Measurements from ENCODE around the gene LRRC75B.
"Not testable (repeated sequence)": the region's sequence is repeated elsewhere in the genome, so short reads cannot be mapped to it uniquely, and the experiment has no call there.

The LRRC75B gene

GRCh38 chr22:24602105-24602749 is 9.4 kb upstream of the LRRC75B start:
- DNase-seq (ENCODE audit: low read depth, low spot score) = not testable (repeated sequence)

DNA sequence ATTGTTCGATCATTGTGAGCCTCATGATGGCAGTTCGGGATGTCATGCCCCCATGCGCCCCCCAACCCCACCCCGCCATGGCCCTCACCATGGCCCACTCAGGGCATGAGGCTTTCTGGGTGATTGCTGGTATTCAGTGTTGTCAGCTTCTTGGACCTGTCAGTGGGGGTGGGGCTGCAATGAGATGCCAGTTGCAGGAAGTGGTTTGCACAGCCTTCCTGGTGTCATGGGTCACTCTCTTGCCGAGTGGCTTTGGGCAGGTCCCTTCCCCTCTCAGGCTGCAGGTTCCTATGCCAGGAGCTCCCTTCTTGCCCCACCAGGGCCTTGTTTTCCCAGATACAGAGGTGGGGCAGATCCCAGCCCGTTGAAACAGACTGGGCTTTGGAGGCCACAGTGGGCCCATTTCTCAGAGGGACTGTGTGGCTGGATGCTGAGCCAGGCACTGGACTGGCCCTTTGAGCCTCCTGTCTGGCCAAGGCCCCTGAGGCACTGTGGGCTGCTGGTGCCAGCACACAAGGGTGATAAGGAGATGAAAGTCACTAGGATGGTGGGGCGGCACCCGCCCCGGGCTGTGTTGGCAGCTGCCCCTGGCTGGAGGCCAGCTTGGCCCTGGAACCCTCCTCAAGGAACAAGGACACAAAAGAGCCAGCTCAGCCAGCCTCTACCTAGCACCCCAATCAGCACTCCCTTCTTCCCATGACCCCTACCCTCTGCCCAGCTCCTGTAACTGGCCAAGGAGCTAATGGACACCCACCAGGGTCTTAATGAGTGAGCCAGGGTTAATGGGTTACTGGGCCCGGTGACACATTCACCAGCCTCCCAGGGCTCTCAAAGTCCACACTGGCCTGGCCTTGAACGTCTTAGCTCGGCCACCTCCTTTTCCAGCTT is 8.6 kb upstream of the LRRC75B start:
- DNase-seq (ENCODE audit: low read depth, low spot score) = no peak

DNA sequence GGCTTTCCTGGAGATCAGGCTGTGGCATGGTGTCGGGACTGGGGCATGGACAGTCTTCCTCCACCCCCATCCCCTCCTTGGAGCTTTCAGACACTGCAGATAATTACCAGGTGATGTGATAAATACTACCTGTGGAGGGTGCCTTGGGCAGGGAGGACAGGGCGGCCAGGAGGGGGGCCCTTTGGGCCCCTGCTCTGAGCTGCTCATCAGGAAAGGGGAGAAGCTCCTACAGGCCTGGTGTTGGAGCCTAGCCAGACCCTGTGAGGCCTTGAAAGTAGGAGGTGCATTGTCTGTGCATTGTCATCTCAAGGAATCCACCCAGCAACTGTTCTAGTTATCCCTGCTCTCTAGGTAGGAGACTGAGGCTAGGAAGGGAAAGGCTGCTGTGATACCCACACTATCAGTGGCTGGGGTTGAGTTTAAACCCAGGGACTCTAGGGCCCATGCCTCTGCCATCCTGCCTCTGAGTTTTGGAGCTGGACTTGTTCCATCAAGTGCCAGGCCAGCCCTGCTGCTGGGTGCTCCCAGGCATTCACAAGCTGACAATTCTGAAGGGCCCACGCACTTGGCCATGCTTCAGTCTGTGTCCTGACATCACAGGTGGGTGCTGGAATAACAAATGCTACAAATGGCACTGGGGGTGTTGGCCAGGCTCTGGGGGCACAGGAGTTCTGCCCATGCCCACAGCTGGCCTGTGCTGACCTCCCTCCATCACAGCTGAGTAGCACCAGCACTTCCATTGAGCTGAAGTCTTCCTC is 7.3 kb upstream of the LRRC75B start:
- DNase-seq (ENCODE audit: low read depth, low spot score) = not testable (repeated sequence)

GRCh38 chr22:24599514-24599913 is 6.6 kb upstream of the LRRC75B start:
- DNase-seq (ENCODE audit: low read depth, low spot score) = no peak

- not testable (repeated sequence) for DNase-seq (ENCODE audit: low read depth, low spot score)
These were observed 4.2 kb upstream of the LRRC75B start for GRCh38 chr22:24597076-24597475.

- no peak for DNase-seq (ENCODE audit: low read depth, low spot score)
These were observed 3.0 kb upstream of the LRRC75B start for GRCh38 chr22:24595863-24596262.

- no peak for DNase-seq (ENCODE audit: low read depth, low spot score)
These were observed 2.4 kb upstream of the LRRC75B start for GRCh38 chr22:24595228-24595627.

DNA sequence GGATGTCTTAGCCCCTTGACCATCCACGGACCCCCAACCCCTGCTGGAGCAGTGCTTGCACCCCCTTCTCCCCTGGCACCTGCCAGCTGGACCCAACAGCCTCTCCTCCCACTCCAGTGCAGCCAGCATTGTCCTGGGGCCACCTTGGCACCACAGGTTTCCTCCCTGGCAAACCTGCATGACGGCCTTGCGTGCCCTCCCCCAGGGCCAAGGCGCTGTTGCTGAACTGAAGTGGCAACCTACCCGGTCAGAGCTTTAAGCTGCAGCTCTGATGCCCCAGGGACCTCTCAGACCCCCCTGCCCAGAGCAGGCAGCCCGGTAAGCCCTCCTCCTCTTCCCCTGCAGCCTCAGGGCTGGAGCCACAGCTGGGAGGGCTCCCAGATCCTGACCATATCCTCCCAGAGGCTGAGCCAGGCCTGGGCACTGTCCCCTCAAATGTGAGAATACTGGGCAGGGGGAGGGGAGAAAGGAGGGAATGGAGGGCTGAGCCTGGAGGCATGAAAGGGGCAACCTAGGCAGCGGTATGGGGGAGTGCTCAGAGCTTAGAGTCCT is 1.8 kb upstream of the LRRC75B start:
- DNase-seq (ENCODE audit: low read depth, low spot score) = no peak

DNA sequence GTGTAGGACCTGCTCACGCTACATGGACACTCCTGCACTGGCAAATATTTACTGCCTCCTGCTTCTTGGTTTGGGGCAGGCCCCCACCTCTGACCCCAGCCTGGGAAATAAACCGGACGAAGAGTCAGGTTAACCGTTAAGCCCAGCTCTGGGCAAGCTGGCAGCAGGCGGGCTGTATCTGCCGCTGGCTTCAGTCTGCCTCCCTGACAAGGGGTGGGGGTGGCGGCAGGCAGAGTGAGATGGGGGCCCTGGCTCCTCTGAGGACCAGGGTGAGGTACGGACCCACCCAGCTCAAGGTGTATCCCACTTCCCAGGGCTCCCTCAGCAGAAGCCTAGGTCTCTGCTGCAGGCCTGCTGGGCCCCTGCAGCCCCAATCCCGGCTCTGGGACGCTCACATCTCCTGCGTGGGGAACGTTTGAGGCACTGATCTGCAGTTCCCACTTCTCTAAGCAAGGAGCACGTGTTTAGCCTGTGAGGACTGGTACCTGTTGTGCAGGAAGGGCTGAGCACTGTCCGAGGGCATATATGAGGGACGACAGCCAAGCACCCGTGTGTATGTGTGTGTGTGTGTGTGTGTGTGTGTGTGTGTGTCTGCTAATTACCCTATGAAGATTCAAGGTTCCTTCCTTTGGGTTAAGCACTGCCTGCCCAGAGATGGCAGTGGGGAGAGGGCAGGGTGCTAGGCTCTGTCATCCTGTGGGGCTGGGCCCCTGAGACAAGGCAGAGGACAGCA is 1.1 kb upstream of the LRRC75B start:
- no peak for DNase-seq (ENCODE audit: low read depth, low spot score)

DNA sequence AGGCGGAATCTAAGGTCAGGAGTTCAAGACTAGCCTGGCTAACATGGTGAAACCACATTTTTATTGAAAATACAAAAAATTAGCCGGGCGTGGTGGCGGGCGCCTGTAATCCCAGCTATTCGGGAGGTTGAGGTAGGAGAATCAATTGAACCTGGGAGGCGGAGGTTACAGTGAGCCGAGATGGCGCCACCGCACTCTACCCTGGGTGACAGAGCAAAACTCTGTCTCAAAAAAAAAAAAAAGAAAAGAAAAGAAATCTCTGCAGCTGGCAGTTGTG is 624 bp upstream of the LRRC75B start:
- not testable (repeated sequence) for DNase-seq (ENCODE audit: low read depth, low spot score)

DNA sequence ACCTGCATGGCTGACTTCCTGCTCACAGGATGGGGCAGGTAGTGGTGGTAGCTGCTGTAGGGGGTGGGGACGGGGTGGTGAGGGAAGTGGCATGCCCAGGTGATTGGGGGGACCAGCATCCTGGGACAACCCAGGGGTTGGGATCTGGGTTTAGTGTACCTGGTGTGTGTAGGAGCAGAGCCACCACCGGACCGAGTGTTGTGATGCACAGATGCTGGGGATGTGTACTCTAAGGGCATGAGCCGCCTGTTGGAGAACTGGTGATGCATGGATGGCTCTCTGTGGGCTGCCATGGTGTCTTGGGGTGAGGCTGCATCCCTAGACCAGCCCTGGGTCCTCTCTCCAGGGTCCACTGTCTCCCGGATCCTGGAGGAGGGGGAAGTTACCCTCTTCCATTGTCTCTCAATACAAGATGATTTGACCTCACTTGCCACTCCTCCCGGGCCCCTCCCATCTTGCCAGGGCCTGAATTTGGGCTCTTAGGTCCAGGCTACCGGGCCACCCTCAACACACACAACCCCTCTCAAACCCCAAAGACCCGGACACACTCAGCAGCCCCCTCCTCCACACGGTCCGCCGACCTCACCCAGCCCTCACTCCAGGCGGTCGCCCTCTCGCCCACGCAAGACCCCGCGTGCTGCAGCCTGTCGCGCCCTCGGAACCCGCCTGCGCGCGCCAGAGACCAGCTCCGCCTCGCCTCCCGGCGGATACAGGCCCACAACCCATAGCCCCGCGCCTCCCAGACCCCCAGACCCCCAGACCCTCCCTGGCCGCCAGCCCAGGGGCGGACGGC is 619 bp downstream of the LRRC75B start:
- no peak for DNase-seq (ENCODE audit: low read depth, low spot score)

DNA sequence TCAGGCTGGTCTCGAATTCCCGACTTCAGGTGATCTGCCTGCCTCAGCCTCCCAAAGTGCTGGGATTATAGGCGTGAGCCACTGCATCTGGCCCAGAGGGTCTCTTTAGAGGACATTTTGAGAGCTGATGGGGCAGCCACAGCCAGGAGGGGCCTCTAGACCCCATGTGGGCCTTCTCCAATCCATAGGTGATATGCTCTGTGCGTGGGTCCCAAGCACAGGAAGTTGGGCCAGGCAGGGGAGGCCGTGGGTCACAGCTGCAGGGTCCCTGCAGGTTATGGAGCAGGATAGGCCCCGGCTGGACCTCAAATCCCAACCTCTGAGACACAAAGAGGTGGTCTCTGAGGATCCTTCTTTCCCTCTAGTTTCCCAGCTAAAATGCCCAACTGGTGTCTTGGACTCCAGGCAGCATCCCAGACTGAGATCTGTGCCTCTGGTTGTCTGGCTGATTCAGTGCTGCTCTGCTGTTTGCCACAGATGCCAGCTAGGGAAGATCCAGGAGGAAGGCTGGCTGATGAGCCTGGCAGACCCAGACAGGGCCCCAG is 1.5 kb downstream of the LRRC75B start:
- no peak for DNase-seq (ENCODE audit: low read depth, low spot score)

DNA sequence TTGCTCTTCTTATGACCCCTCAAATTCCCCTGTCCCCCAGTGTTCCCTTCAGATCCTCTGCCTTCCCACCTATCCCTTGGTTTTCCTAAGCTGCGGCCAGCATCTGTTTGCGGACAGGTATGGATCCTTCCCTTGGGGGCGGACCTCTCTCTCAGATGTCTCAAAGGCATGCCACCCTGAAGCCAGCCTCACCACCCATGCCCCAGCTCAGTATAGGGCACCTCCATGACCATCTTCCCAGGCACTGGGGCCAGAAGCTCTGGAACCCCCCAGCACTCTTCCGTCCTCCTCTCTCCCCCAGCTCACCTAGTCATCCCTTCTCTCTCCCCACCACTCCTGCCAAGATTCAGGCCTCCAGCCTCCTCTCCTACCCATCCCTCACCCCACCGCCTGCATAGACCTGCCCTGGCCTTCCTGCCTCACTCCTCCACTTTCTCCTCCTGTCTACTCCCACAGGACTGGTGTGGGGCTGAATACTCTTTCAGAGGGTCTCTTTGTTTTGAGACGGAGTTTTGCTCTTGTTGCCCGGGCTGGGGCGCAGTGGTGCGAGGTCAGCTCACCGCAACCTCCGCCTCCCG is 2.2 kb downstream of the LRRC75B start:
- no peak for DNase-seq (ENCODE audit: low read depth, low spot score)

DNA sequence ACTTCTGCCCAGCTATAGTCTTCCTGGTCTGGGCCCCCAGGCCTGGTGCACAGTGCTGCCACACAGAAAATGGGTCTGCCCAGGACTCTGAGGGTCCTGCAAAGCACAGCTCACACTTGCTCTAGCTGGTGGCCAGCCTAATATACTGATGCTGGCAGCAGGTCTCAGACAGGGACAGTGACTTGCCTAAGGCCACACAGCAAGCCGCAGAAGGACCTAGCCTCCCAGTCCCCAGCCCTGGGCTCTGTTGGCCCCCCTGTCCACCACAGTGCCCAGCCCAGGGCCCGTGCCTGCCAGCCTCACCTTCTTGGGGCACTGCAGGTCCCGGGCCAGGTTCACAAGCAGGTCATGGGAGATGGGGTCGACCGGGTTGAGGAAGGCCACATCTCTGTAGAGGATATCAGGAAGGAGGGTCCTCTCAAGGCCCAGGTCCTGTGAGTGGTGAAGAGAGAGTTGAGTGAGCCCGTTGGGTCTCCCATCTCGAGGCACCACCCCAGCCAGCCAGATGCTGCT is 3.3 kb downstream of the LRRC75B start:
- DNase-seq (ENCODE audit: low read depth, low spot score) = no peak

GRCh38 chr22:24588757-24589481 is 4.0 kb downstream of the LRRC75B start:
- no peak for DNase-seq (ENCODE audit: low read depth, low spot score)

DNA sequence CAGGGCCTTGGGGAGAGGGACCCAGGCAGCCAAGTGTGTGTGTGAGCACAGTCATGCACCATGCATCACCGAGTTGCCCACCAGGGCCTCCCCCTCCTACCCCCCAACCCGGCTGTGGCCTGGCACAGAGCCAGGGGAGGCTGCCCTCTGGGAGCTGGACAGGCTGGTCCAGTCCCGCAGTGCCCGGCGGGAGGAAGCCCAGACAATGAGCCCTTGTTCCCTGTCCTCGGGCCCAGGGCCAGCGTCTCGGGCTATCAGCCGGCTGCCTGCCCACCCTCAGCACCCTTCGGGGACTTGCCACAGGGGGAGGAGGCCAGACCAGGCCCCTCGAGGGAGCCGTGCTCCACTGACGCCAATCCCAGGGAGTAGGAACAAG is 4.5 kb downstream of the LRRC75B start:
- no peak for DNase-seq (ENCODE audit: low read depth, low spot score)

- DNase-seq (ENCODE audit: low read depth, low spot score) = no peak
These were observed 4.9 kb downstream of the LRRC75B start for GRCh38 chr22:24587948-24588347.

GRCh38 chr22:24587251-24587650 is 5.6 kb downstream of the LRRC75B start:
- DNase-seq (ENCODE audit: low read depth, low spot score) = no peak

GRCh38 chr22:24585927-24586546 is 6.8 kb downstream of the LRRC75B start:
- no peak for DNase-seq (ENCODE audit: low read depth, low spot score)
